ENCODE results near the gene ZFYVE19. TPM values are rescaled to one million over a fixed set of nuclear protein-coding genes. Genes with fewer than 3 reads are reported as not detected.

The ZFYVE19 gene
- total RNA-seq, 1 experiment from 2014 or later, result 39.5 TPM

DNA sequence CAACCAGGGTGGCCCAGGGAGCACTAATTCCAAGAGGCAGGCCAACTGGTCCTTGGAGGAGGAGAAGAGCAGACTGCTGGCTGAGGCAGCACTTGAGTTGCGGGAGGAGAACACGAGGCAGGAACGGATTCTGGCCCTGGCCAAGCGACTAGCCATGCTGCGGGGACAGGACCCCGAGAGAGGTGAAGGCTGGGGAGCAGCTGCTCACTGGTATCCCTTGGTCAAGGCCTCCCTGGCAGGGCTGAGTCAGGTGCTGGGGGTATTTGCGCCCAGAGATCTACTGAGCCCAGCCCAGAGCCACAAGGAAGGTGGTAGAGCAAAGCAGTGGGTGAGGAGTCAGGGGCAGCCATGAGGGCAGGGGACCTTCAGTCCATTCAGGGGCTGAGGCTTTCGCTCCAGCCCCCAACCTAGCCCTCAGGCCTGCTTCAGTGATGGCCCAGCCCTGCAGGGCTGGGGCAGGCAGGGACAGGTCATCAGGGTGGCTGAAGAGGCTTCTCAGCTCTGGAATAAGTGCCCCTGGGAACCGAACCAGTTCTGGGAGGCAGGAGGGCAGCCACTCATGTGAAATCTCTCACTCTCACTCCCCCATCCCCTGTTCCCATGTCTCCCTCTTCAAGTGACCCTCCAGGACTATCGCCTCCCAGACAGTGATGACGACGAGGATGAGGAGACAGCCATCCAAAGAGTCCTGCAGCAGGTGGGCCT lies 6.0 kb downstream of the ZFYVE19 start (continued):
- TF ChIP-seq, protein P1, sequence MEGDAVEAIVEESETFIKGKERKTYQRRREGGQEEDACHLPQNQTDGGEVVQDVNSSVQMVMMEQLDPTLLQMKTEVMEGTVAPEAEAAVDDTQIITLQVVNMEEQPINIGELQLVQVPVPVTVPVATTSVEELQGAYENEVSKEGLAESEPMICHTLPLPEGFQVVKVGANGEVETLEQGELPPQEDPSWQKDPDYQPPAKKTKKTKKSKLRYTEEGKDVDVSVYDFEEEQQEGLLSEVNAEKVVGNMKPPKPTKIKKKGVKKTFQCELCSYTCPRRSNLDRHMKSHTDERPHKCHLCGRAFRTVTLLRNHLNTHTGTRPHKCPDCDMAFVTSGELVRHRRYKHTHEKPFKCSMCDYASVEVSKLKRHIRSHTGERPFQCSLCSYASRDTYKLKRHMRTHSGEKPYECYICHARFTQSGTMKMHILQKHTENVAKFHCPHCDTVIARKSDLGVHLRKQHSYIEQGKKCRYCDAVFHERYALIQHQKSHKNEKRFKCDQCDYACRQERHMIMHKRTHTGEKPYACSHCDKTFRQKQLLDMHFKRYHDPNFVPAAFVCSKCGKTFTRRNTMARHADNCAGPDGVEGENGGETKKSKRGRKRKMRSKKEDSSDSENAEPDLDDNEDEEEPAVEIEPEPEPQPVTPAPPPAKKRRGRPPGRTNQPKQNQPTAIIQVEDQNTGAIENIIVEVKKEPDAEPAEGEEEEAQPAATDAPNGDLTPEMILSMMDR (IDR thresholded peaks at IDR 0.05), result no peak

DNA sequence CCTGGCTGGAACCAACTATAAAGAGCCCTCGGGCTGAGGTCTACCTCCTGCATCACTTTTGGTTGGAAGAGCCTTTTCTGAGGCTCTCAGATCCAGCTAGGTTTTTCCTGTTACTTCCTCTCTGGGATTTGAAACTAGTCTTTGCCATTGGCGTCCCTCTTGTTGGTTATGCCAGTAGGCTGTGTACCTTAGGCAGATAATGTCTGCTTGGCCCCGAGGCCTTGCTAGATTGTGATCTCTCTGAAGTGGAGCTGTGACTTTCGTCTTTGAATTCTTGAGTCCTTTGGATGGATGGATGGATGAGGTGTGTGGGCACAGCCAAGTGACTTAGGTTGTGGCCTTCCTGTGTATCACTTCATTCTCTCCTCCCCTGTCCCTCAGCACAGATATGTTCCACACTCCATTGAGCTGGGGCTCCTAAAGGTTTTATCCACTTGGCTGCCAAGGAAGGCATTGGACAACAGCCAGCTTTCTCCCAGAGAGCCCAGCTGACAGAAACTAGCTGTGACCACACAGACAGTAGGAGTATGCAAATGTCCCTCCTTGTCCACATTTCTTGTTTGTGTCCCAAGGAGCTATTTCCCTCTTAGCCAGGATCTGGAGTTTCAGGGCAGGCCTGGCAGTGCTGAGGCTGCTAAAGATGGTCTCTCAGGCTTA lies 8.3 kb downstream of the ZFYVE19 start:
- Histone ChIP-seq H3K27me3 (ENCODE audit: control insufficient read depth, insufficient read depth, low read length) (no peaks in the 10 kb centered on the region), H3K9me3 (ENCODE audit: control insufficient read depth, insufficient read depth, low read depth, low read length) (no peaks in the 10 kb centered on the region), H3K27ac (ENCODE audit: low read length) (no peak overlapping the region), H3K4me3 (ENCODE audit: low read depth in 2 of 2, low read length in 2 of 2) (no peak overlapping the region), H3K36me3 (ENCODE audit: control insufficient read depth, insufficient read depth, low read length) (no peaks in the 10 kb centered on the region), H3K4me1 (ENCODE audit: control insufficient read depth, insufficient read depth, low read length) (0 out of 2 replicates have a peak, but pooled peaks cover 3% of the 10 kb centered on the region)
- ATAC-seq (no peak), DNase-seq (ENCODE audit: low read depth, low spot score) (no peak)
- no TSS peak for BruUV-seq (replicated peaks)
- in situ Hi-C loops (cut with HindIII; ENCODE audit: low pct_unique_long_range_greater_than_20kb, low sequenced_read_pairs), result no loop called here
- ChIA-PET POLR2A (interaction anchor here (0.6 kb wide), 1 partner anchor 75 kb away, joined by 3 read pairs; no protein-coding TSS in a partner anchor), CTCF (interaction anchor here (0.6 kb wide), 1 partner anchor 69 kb away, joined by 5 read pairs; no protein-coding TSS in a partner anchor)
- intact Hi-C loops (cut with micrococcal nuclease; ENCODE audit: unreplicated experiment), result no loop called here
- TF ChIP-seq POLR2AphosphoS5 (IDR thresholded peaks at IDR 0.05; ENCODE audit: low read depth, low read length) (no peak), TCF7L2 (IDR thresholded peaks at IDR 0.05; ENCODE audit: low read depth, low read length) (no peak), SIN3A (IDR thresholded peaks at IDR 0.05; ENCODE audit: borderline replicate concordance, insufficient read depth, low read depth, low read length) (no peak)
- TF ChIP-seq, protein P1 (IDR thresholded peaks at IDR 0.05), result no peak
- TF ChIP-seq, protein P2, sequence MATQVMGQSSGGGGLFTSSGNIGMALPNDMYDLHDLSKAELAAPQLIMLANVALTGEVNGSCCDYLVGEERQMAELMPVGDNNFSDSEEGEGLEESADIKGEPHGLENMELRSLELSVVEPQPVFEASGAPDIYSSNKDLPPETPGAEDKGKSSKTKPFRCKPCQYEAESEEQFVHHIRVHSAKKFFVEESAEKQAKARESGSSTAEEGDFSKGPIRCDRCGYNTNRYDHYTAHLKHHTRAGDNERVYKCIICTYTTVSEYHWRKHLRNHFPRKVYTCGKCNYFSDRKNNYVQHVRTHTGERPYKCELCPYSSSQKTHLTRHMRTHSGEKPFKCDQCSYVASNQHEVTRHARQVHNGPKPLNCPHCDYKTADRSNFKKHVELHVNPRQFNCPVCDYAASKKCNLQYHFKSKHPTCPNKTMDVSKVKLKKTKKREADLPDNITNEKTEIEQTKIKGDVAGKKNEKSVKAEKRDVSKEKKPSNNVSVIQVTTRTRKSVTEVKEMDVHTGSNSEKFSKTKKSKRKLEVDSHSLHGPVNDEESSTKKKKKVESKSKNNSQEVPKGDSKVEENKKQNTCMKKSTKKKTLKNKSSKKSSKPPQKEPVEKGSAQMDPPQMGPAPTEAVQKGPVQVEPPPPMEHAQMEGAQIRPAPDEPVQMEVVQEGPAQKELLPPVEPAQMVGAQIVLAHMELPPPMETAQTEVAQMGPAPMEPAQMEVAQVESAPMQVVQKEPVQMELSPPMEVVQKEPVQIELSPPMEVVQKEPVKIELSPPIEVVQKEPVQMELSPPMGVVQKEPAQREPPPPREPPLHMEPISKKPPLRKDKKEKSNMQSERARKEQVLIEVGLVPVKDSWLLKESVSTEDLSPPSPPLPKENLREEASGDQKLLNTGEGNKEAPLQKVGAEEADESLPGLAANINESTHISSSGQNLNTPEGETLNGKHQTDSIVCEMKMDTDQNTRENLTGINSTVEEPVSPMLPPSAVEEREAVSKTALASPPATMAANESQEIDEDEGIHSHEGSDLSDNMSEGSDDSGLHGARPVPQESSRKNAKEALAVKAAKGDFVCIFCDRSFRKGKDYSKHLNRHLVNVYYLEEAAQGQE (IDR thresholded peaks at IDR 0.05; ENCODE audit: insufficient read depth in 1 of 2, low read depth in 2 of 2, low read length in 1 of 2), result no peak

DNA sequence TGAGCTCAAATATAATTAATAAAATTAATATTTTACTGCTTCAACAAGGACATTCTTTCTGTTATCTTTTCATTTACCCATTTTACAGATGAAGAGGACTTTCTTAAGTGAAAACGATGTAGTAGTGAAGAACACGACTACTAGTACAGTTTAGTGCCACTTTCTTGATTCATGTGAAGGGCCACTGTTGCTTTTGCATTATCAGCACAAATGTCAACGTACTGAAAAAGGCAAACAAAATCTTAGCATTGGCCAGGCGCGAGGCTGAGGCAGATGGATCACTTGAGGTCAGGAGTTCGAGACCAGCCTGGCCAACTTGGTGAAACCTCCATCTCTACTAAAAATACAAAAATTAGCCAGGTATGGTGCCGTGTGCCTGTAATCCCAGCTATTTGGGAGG lies 12.2 kb downstream of the ZFYVE19 start:
- TF ChIP-seq TCF7L2 (IDR thresholded peaks at IDR 0.05; ENCODE audit: low read depth, low read length) (no peak), SIN3A (IDR thresholded peaks at IDR 0.05; ENCODE audit: borderline replicate concordance, insufficient read depth, low read depth, low read length) (no peak)
- intact Hi-C loops (cut with micrococcal nuclease; ENCODE audit: unreplicated experiment) (no loop called here), in situ Hi-C loops (cut with HindIII; ENCODE audit: low pct_unique_long_range_greater_than_20kb, low sequenced_read_pairs) (no loop called here)
- H3K4me3 ChIP-seq (ENCODE audit: low read depth in 2 of 2, low read length in 2 of 2), result no peak overlapping the region
- DNase-seq (ENCODE audit: low read depth, low spot score) (no peak), ATAC-seq (no peak)
- ChIA-PET POLR2A (interaction anchor here (0.7 kb wide), 1 partner anchor 11 kb away, joined by 7 read pairs; no protein-coding TSS in a partner anchor), CTCF (no interaction called here)
- no peak overlapping the region for H3K27ac ChIP-seq (ENCODE audit: low read length)
- H3K27me3 ChIP-seq (ENCODE audit: control insufficient read depth, insufficient read depth, low read length), result no peaks in the 10 kb centered on the region
- BruUV-seq (replicated peaks), result no TSS peak
- H3K4me1 ChIP-seq (ENCODE audit: control insufficient read depth, insufficient read depth, low read length), result peaks cover 10% of the 10 kb centered on the region
- H3K9me3 ChIP-seq (ENCODE audit: control insufficient read depth, insufficient read depth, low read depth, low read length), result no peaks in the 10 kb centered on the region
- no peaks in the 10 kb centered on the region for H3K36me3 ChIP-seq (ENCODE audit: control insufficient read depth, insufficient read depth, low read length)

Data from Panc1 (cell line).